Colonic mucosa (tissue), 4 donors: ENCODE results near the gene DNAH10. TPM values are rescaled to one million over a fixed set of nuclear protein-coding genes. Genes with fewer than 3 reads are reported as not detected.

Experiments used
- DNase-seq: peaks from one replicate; pipeline ENCODE4 v3.0.0-alpha.2; 2020
- H3K27ac ChIP-seq: fragments of 200-600 bp; one replicate; pipeline ENCODE4 v1.8.0; 2021
- H3K27me3 ChIP-seq: fragments of 200-600 bp; one replicate; pipeline ENCODE4 v1.8.0; 2021
- H3K36me3 ChIP-seq: fragments of 200-600 bp; one replicate; pipeline ENCODE4 v1.8.0; 2021
- H3K4me1 ChIP-seq: fragments of 200-600 bp; one replicate; pipeline ENCODE4 v1.8.0; 2021; ENCODE audit warnings: mild to moderate bottlenecking
- H3K4me3 ChIP-seq: fragments of 200-600 bp; one replicate; pipeline ENCODE4 v1.8.0; 2021
- H3K9ac ChIP-seq, 2 donors: one replicate each; pipeline ENCODE4 v1.7.0; 2013; ENCODE audit warnings: control low read depth in 2 of 2, low read depth in 2 of 2, low read length in 2 of 2
- H3K9me3 ChIP-seq: fragments of 200-600 bp; one replicate; pipeline ENCODE4 v1.8.0; 2021
- CTCF ChIP-seq: fragments of 200-600 bp; IDR thresholded peaks from one replicate; pipeline ENCODE4 v1.8.0; 2022; ENCODE audit warnings: antibody characterized with exemption, mild to moderate bottlenecking
- intact Hi-C: fragments of 100-400 bp; cut with DNase I; formaldehyde crosslinking; loops from one replicate; pipeline ENCODE4 v1.14.1; 2022
- total RNA-seq, 2 donors: library from RNA; stranded (reverse); fragmentation: NEBNext Ultra II Directional in 1 of 2; extraction: Animal tissue kit (Norgen Biotek cat#: 25700) in 1 of 2; gene quantifications; one replicate each; pipeline ENCODE4 v1.2.1, GENCODE V29; 2021
- donor health status: healthy.
- donor health status: DM: no; HTN: no; CAD: no.
- donor health status: DM: no; HTN: no; CAD: no.

DNAH10 gene
- total RNA-seq, 2 donors from 2014 or later = 0.32 to 0.35 TPM

DNA sequence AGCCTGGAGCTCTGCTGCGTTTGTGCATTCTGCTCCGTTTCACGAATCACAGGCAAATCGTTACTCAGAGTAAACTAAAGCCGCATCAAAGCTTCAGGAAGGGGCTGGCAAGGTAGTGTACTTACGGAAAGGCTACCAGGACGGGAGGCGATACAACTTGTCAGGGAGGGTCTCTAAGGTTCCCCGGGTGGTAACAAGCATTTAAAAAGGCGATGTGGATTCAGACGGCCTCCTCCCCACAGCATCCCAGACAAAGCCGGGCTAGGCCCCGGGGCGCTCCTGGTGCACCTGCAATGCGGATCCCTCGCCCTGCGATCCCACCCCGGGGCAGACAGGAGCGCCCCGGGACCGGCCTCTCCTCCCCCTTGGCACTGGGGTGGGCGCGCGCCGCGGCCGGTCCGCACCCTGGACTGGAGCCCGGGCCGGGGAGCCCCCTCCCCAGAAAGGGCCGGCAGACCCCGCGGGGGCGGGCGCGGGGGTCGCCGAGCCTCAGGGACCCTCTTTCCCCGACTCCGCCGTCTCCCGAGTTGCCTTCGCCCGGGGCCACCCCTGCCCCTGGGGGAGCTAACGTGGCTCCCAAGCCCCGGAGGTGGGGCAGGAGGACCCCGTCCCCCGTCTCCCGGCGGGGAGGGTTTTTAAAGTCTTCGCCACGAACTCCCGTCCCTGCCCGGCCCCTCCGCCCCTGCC, 209.8 kb downstream of the DNAH10 start:
- TF ChIP-seq CTCF = no peak
- Histone ChIP-seq H3K4me1 (no peaks in the 10 kb centered on the region), H3K36me3 (no peaks in the 10 kb centered on the region), H3K4me3 (peak overlapping the region; percentile 96), H3K9me3 (no peaks in the 10 kb centered on the region), H3K27me3 (no peaks in the 10 kb centered on the region), H3K27ac (peak overlapping the region; percentile 92), H3K9ac (peak overlapping the region; percentile 93 to 94)
- intact Hi-C loops = no loop called here
- peak; percentile 56 for DNase-seq

DNA sequence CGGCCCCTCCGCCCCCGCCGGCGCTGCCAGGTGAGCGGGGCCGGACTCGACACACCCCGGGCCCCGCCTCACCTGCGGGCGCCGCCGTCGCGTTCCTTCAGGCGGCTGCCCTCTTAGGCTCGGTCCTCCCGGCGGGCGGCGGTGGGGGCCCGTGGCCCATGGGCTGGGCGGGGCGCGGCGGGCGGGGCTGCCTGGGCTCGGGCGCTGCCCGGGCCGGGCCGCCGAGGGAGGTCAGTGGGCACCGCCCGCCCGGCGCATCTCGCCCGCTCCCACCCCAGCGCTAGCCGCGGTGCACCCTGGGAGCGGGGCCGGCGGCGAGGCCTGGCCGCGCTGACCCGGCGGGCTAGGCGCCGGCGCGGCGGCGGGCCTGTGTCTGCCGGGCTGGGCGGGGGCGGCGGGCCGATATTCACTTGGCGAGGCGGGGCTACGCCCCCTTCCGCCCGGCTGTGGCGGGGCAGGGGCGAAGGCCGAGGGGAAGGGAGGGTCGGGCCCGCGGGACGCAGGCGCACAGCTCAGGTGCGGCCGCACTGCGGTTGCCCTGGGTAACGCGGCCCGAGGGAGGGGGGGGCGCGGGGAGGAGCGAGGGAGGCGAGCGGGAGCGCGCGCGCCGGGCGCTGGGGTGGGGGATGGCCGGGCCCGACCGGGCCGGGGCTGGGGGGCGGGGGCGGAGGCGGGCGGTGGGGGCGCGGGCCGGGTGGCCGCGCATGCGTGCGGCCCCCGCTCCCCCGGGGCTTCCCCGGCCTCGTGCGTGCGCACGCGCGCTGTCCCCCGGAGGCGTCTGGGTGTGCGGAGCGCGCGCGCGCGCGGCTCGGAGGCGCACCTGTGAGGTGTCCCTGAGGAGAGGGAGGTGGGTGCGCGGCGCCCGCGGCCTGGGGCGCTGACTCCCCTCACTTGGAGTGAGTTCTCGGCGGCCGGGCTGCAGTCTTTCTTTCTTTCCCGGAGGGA, 210.6 kb downstream of the DNAH10 start, which contains the start of the genes CCDC92 and ZNF664:
Gene CCDC92, minus strand, starts transcription at position 375 of the 945 bp plus-strand sequence. CDS start 28,526 bp downstream, outside the sequence.
Gene ZNF664, plus strand, starts transcription at position 759 of the 945 bp plus-strand sequence. CDS start 38,930 bp downstream, outside the sequence.
- no peak for TF ChIP-seq CTCF
- Histone ChIP-seq H3K4me1 (no peaks in the 10 kb centered on the region), H3K36me3 (no peaks in the 10 kb centered on the region), H3K4me3 (peak within 1 kb of the TSS; percentile 96), H3K27ac (peak within 1 kb of the TSS; percentile 92), H3K9me3 (no peaks in the 10 kb centered on the region), H3K27me3 (no peaks in the 10 kb centered on the region), H3K9ac (peak within 1 kb of the TSS; percentile 93 to 94)
- DNase-seq = peak; percentile 94
- intact Hi-C loops = no loop called here

DNA sequence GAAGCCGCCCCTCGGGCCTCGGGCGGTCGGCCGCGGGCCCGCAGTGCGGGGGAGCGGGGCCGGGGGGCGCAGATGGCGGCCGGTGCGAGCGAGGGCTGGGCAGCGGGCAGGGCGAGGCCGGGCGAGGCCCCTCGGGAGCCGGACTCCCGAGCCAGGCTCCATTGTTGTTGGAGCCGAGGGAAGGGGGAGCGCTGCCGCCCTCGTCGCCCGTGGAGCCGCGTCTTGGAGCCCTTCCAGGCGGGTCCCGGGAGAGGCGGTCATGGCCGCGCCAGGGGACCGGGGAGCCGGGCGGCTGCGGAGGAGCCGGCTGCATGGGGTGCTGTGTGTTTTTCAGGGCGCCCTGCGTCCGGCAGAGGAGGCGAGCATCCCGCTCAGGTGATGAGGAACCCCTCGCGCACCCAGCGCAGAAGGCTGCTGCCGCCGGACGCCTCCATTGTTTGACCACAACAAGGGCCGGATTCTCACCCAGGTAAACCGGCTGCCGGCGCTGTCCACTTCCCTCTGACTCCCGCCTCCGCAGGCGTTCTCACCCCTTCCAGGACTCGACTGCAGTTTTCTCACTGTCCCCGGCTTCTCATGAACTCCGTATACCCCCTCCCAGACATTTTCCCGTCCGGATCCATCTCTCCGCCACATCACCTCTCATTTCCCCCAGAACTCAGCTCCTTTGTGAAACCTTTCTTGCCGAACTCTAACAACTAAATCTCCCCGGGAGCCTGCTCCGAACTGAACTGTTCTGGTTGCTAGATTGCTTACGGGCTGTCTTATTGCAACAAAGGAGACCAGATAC, 211.6 kb downstream of the DNAH10 start:
- intact Hi-C loops = no loop called here

DNA sequence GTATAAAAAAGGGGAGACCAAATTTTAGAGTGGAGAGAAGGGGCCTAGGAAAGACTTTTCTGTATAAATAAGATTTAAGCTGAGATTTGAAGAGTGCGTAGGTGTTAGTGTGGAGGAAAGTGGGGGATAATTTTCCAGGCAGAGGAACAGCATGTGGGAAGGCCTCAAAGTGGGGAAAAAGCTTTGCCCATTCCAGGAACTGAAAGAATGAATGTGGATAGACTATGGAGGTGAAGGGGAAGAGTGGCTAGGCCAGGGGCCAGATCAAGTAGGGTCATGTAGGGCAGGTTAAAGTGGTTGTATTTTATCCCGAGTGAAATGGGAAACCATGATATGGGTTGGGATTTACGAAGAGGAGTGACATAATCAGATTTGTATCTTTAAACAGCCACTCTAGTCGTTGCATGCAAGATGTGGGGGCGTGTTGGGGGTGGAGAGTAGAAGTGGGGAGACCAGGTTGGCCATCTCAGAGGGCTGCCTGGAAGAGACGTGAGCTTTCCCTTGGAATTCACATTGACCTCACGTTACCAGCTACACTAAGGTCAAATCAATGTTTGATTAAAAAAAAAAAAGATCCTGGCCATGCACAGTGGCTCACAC, 214.2 kb downstream of the DNAH10 start:
- Histone ChIP-seq H3K9ac (no peak overlapping the region), H3K27ac (no peak overlapping the region), H3K36me3 (no peaks in the 10 kb centered on the region), H3K4me1 (no peaks in the 10 kb centered on the region), H3K27me3 (no peaks in the 10 kb centered on the region), H3K4me3 (no peak overlapping the region), H3K9me3 (no peaks in the 10 kb centered on the region)
- intact Hi-C loops = no loop called here
- no peak for DNase-seq
- TF ChIP-seq CTCF = no peak

More for the DNA sequence above, 211.6 kb downstream of the DNAH10 start:
- H3K36me3 ChIP-seq = no peaks in the 10 kb centered on the region
- no peaks in the 10 kb centered on the region for H3K9me3 ChIP-seq
- peak; percentile 65 for DNase-seq
- H3K27ac ChIP-seq = peak overlapping the region; percentile 75
- H3K9ac ChIP-seq = peak overlapping the region; percentile 84 to 91
- H3K4me3 ChIP-seq = peak overlapping the region; percentile 85
- no peaks in the 10 kb centered on the region for H3K27me3 ChIP-seq
- H3K4me1 ChIP-seq = no peaks in the 10 kb centered on the region
- TF ChIP-seq CTCF = no peak
